Activated CD4-positive, alpha-beta T cell treated with anti-CD3 and anti-CD28 coated beads, Interleukin-2, Interleukin-6, amounts not matched to agents 100 ng/mL and 50 ng/mL, durations not matched to agents 16 hours and 8 hours (primary cell): ENCODE measurements around the gene VPS11.
A peak's percentile ranks its signal among the peaks of the same experiment; 100 is the strongest.
"Not testable (repeated sequence)": the region's sequence is repeated elsewhere in the genome, so short reads cannot be mapped to it uniquely, and the experiment has no call there.

Source experiments
- DNase-seq: peaks from one replicate; pipeline ENCODE4 v3.0.0-alpha.2; 2020

Gene VPS11

DNA sequence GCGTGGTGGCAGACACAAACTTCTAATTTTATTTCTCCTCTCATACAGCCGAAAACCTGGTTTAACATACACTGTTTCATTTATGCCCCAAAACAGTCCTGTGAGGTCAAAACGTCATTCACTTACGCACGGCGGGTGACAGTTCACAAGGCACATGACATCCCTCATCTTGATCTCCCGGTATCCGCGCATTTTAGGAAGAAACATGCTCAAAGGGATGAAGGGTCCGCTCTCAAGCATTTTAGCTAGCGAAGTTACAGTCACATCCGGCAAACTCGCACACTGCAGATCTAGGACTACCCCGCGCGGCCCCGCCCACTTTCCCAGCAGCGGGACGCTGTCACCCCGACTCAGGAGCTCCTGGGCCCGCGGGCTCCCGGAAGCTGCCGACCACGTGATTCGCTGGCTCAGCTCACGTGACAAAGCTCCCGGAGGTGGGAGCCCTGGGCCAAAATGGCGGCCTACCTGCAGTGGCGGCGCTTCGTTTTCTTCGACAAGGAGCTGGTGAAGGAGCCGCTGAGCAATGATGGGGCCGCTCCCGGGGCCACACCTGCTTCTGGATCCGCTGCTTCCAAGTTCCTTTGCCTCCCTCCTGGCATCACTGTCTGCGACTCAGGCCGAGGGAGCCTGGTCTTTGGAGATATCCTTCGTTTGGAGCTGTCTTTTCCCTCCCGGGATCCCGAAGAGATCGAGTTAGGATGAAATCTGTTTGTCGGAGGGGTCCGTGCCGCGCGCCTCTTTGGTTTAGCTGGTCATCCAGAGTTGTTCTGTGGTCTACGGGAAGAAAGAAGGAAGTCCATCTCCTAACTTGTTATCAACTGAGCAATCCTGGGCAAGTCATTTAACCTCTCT is at the start of gene VPS11:
Gene VPS11, plus strand, starts transcription at position 448 of the 852 bp plus-strand sequence. Its CDS starts 6 bp downstream, at position 454.
- peak; percentile 99 for DNase-seq

DNA sequence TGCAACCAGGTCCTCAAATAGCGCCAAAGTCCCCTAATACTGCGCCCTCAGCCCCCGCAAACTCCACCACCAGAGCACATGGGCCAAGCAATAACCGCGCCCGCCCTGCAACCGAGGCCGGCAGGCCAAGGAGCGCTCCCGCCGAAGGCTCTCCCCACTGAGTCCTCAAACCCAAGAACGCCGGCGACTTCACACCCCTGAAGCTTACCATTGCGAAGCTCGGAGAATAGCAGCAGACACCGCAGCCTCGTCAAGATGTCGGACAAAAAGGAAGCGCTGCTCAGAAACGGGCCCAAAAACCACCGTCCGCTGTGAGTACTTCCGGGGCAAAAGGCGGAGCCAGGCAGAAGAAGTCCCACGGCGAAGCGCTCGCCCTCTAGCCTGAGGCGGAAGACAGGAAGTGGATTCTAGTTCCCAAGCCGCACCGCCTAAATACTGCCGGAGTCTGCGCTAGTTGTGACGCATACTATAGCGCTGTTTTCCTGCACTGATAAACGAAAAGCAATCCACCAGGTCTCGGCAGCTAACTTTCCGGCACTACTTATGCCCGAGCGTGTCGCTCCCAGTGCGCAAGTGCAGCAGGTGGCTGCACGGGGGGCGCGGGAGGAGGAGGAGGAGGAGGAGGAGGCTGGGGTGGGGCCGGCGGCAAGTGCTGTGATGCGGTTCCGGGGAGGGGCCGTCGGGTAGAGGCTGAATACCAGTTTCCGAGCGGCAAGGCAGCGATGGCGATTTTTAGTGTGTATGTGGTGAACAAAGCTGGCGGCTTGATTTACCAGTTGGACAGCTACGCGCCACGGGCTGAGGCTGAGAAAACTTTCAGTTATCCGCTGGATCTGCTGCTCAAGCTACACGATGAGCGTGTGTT is 49.3 kb upstream of the VPS11 start, which contains the start of the genes RPS25 and TRAPPC4:
Gene RPS25, minus strand, starts transcription at position 270 of the 865 bp plus-strand sequence. Its CDS starts 59 bp downstream, at position 211.
Gene TRAPPC4, plus strand, starts transcription at position 693 of the 865 bp plus-strand sequence. Its CDS starts 30 bp downstream, at position 723.
- DNase-seq, result peak; percentile 97

DNA sequence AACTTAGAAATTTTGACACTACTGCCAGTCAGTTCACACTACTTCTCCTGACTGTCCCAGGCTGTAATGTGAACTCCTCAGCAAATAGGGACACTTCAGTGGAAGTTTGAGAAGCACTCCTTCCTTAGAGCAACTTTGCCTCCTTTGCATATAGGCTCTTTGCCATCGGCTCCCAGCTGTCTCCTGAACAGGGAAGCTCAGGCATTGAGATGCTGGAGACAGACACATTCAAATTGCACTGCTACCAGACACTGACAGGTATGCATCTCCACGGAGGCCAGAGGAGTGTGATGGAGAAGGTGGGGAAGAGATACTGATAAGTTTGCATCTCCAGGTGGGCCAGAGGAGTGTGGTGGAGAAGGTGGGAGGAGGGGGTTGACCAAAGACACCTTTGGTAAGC is 47.6 kb upstream of the VPS11 start:
- no peak for DNase-seq

DNA sequence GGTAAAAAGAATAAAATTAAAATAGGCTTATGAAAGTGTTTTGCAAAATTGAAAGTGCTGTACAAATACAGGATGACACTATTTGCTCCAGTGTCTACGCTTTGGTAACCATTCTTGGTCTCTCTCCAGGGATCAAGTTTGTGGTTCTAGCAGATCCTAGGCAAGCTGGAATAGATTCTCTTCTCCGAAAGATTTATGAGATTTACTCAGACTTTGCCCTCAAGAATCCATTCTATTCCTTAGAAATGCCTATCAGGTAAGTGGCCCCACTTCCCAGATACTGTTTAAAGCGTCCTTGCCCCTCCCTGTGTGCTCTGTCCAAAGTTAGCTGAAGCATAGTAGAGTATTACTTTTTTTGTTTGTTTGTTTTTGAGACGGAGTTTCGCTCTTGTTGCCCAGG is 46.0 kb upstream of the VPS11 start:
- DNase-seq, result no peak

DNA sequence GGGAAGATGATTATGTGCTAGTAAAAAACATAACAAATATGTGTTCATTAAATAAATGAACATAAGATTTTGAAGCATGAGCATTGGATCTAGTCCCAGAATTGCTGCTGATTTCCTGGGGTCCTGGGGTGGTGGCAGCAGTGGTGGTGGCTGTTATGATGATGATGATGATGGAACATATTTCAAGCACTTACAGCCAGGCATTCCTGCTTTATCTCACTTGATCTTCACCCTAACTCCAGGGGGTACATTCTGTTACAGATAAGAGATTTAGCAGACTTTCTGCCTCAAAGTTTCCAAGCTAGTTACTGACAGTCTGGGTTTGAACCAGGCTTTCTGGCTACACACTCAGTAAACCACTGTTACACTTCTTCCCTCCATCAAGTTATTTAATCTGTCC is 43.9 kb upstream of the VPS11 start:
- DNase-seq, result no peak

DNA sequence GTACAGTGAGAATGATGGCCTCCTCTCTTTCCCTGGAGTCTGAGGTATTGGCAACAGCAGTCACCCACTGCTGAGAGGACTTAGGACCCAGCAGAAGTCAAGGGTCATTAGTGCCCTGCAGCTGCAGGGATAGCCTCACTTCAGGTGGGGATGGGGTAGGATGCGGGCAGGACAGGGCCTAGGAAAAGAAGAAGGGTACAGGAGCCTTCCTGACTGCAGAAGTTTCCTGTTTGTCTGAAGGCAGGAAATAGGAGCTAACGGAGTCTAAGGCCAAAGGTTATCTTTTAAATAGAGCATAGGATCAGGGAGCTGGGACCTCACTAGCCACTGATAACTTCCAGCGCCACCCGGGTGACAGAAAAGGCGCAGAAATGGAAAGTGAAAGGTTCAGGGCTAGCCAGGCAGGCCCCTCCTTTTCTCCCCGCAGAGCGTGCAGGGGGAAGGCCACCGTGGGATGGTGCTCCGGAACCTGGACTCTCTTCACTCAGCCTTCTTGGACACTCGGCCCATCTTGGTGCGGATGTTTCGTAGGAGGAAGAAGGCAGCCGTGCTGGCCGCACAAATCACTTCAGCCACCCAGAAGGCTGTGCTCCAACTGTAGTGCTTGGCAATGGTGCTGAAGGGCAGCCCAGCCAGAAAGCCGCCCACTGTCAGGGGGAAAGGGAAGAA is 43.1 kb upstream of the VPS11 start:
- DNase-seq, result no peak

DNA sequence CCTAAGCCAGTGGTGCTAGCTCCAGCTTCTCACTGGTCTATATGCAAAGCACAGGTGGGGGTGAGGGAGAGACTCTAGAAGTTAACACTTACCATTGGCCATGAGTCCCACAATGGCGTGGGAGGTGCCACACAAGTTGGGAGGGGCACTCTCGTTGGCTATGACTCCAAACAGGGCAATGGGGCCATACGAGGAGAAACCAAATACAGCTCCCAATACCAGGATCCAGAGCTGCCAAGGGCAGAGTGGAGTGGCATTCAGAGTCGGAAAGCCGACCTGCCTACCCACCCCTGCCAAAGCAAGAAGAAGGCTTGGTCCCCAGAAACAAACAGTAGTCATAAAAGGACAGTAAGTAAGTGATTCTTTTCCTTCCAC is 42.5 kb upstream of the VPS11 start:
- no peak for DNase-seq

DNA sequence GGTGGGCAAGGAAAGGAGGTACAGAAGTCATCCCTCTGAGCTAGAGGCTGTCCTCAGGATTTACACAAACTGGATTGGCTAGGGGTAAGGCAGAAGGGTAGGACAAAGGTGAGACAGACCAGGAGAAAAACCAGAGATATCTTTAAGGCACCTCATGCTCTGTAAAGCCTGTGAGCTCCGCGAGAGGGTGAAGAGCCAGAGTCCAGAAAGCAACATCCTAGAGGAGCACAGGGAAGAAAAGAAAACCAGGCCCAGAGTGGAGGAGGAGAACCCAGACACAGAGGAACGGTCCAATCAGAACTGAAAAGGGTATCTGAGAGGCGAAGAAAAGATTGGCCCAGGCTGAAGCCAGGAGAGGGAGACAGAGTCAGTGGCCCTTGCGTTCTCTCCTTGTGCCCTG is 42.1 kb upstream of the VPS11 start:
- DNase-seq, result no peak

DNA sequence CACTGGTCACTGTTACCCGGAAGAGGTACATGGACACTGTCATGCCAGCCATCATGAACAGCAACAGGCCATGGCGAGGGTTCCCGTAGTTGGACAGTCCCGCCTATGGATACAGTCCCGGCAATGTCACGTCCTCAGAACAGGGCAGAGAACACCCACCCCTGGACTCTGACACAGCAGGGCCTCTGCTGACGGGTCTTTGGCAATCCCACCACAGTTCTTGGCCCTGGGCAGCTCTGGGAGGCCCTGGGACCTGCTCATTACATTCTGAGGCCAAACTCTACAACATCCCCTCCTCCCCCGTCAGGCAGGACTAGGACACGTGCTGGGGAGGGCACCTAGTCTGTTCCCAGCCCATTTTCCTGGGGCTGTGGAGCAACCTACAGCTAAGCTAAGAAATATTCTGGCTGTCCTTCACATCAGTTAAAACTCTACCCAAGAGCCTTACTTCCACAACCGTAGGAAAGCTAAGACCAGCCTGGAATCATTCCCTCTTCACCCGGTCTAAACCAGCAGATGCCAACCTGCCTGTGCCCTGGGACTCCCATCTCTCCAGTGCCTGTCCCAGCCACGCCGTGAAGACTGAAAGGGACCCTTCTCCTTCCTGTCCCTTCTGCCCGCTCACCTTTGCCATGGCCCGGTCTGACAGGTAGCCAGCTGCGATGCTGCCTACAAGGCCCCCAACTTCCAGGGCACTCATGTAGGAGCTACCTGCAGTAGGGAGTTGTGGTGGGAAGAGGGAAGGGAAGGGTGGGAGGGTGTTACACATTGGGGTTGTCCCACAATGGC is 41.4 kb upstream of the VPS11 start:
- no peak for DNase-seq

DNA sequence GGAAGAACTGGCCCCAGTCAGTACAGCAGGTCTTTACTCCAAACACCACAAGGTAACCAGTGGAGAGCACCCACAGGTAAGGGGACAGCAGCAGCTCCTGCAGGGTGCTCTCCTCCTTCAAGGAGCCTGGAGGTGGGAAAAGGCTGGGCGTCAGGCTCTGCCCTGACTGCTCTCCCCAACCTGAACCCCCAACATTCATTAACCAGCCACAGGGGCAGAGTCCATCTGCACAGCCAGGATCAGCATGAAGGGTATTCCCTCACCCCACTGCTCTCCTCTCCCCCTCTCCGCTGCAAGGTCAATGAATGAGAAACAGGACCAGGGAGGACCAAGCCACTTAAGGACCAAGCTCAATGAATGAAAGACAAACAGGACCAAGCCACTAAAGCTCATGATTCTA is 40.6 kb upstream of the VPS11 start:
- DNase-seq, result no peak

DNA sequence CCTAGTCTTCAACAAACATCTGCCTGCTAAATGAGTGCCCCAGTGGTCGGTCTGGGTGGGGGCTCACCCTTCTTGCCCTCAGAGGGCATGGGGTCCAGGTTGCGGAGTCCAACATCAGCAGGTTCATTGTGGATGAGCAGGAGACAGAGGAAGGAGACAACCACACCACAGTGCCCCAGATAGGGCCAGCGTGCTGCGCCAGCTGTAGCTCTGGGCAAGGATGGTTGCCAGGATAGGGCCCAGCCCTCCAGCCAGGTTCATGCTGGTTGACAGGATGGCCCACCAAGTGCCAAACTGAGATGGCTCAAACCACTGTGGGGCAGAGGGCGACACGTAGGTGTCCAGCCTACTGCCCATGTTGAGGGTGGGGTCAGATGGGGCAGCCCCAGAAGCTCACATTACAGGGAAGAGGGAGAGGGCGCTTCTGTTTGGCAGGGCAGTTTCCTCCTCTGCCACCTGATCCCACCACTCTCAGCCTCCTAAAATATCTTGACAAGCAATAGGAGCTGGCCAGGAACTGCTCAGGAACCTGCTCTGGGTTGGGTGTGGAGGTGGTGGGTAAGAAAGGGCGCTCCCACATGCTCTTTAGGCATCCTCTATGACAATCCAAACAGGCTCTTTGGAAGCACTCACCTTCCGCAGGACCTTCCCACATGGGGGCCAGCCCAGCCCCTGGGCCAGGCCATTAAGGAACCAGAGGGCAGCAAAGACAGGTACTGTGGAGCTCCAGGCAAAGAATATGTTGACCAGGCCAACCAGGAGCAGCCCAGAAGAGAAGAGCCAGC is 39.9 kb upstream of the VPS11 start:
- no peak for DNase-seq

DNA sequence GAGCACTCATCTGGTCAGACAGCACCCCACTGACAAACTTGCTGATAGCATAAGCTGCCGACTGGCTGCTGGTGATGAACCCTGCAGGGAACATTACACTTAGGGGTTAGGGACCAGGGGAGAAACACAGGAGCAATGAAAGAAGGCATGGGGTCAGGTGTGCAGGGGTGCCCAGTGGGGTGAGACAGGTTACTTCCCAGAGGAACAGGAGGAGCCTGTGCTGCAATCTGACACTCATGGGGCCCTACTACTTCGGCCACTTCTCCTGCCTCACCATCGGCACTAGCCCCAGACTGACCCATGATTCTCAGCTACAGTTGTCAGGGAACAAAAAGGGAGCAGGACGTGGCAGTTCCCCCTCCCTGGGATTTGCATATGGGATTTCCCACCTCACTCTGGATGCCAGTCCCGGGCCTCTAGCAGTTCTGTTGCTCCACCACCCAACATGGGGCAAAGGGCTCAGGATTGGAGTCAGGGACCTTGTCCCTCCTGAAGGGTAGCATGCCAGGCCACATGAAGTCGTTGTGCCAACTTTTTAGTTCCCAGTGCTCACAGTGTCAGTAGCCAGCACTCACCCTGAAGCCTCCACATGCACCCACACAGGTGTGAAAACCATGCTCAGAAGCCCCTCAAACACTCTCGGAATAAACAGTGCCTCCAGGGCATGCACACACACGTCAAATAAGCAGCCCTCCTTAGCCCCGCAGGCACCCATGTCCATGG is 39.1 kb upstream of the VPS11 start:
- no peak for DNase-seq

DNA sequence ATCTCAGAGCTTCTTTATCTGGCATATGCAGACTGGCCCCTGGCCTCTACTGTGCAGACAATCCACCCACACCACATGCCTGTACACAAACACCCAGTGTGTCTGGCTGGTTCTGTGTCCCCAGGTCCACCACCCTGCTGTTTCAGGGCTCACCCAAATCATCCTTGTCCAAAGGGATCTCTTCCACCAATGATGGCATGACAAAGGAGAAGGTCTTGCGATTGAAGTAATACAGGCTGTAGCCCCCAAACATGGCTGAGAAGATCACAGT is 38.6 kb upstream of the VPS11 start:
- no peak for DNase-seq

DNA sequence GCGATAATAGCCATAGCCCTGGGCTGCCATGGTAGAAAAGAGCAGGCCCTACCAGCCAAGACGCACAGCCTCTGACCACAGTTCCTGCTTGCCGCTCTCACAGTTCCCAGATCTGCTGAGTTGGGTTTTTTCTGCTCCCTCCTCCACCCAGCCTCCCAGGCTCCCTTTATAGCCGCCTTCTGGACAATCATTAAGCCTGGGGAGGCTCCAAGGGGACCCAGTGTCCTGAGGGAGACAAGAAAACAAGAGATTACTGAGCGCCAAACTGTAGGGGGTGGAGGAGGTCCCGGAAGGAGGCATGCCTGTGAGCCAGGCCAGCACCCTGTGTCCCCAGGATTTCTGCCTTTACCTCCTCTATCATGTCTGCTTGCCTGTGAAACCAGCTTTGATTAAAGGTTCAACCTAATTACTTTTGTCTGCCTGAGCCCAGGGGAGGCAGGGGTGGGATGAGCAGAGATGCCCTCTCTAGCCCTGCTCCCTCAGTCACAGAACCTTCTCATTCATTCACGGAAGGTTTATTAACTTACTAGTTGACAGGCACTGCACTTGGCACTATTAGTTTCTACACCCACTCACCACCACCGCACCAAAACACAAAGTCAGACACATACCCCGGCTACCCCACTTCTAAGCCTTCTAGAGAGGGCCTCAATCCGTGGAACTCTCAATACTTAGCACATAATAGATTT is 38.1 kb upstream of the VPS11 start:
- peak; percentile 37 for DNase-seq

DNA sequence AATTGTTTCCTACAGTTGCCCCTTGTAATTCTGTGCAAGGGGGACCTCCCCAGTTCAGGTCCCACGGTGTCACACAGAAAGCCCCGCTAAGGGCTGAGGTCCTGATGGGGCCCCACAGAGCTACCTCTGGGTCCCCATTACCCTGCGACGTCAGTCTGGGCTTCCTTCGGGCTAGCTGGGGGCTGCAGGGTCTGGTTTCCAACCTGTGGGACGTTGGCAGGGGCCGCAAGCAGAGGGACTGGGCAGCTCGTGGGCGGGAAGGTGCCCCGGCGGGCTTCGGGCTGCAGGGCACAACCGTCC is 37.6 kb upstream of the VPS11 start:
- DNase-seq, result no peak

DNA sequence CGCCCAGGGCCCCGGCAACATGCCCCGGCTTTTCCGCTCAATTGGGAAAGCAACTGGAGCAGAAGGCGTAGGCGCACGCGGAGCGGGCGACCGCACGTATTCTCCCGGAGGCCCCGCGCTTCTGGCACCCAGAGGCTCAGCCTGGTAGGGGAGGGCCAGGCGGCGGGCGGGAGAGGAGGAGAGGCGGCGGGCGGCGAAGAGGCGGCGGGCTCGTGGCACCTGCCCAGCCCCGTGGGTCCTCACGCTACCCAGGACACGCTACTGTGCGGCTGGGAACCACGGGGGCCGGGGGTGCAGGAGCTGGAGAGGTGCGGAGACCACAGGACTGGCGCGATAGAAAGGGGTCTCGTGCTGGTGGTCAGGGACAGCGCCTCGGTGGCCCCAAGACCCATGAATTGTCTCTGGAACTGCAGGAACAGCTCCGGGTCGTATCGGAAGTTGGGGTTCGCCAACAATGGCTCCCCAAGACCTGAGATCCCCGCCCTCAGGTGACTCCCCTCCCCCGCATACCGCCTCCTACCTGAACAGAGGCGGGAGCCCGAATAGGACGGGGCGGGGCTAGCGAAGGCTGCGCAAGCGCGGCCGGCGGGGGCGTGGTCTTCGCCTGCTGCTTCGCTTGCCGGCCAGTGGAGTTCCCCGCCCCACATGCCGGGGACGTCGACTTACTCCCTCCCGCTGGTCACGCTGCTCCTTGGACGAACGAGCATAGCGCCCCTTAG is 37.1 kb upstream of the VPS11 start, which contains the start of gene SLC37A4:
Gene SLC37A4, minus strand, starts transcription at position 549 of the 719 bp plus-strand sequence.
- peak; percentile 99 for DNase-seq

DNA sequence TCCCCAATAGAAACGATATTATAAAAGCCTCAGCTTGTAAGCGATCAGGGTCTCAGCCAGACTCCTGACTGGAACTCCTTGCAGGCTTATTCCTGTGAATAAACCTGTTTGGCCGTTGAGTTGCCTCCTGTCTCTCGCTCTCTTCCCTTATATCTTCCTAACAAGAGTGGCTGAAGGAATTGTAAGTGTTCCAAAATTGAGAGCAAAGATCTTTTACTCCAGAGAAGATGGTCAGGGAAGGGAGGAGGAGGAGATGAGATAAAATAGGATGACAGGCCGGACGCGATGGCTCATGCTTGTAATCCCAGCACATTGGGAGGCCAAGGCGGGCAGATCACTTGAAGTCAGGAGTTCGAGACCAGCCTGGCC is 35.7 kb upstream of the VPS11 start:
- DNase-seq, result no peak

DNA sequence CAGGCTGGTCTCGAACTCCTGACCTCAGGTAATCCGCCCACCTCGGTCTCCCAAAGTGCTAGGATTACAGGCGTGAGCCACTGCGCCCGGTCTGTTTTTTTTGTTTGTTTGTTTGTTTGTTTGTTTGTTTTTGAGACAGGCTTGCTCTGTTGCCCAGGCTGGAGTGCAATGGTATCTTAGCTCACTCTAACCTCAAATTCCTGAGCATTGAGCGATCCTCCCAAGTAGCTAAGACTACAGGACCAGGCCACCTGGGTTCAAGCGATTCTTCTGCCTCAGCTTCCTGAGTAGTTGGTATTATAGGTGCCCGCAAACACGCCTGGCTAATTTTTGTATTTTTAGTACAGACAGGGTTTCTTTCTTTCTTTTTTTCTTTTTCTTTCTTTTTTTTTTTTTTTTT is 34.2 kb upstream of the VPS11 start:
- not testable (repeated sequence) for DNase-seq

DNA sequence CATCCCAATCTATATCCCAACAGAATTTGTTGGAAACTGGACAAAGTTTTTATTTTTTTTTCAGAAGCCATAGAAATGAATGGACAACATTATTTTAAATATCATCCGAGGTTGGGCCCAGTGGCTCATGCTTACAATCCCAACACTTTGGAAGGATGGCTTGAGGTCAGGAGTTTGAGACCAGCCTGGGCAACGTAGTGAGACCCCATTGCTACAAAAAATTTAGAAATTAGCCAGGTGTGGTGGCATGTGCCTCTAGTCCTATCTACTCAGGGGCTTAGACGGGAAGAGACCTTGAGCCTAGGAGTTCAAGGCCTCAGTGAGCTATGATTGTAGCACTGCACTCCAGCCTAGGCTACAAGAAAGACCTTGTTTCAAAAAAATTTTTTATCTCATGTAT is 32.8 kb upstream of the VPS11 start:
- no peak for DNase-seq

DNA sequence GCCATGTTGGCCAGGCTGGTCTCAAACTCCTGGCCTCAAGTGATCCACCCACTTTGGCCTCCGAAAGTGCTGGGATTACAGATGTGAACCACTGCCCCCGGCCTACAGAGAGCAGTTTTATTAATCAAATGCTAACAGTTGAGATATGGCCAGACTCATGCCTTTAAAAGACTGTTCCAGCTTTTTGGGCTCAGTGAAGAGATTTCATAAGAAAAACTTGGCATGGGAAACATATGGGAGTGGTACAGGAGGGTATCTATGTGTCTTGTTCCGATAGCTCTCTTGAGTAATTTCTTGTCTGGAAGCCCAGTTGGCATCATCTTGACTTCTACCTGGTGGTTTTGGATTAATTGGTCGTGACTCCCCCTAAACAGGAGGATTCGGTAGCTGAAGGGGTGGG is 28.7 kb upstream of the VPS11 start:
- DNase-seq, result no peak
